Activated naive CD8-positive, alpha-beta T cell treated with anti-CD3 and anti-CD28 coated beads, Interleukin-2, amount 10 ng/mL, durations not matched to agents 7 days and 5 days (primary cell): ENCODE results near the gene TMEM9. TPM values are rescaled to one million over a fixed set of nuclear protein-coding genes. Genes with fewer than 3 reads are reported as not detected.

Source experiments
- ATAC-seq: fragments of 150-1000 bp; cut with Tn5 transposase; one replicate; pipeline ENCODE4 v1.10.0; 2021; ENCODE audit warnings: low read depth, moderate library complexity
- POLR2A ChIA-PET: fragments of 350-600 bp; sonication (Branson Sonifier 250); formaldehyde crosslinking; loops from one replicate; lab custom pipeline; 2021; ENCODE audit warnings: antibody characterized with exemption; lab: Charles Lee
- DNase-seq: peaks from one replicate; pipeline ENCODE4 v3.0.0; 2021
- H3K27ac Mint-ChIP-seq: one replicate; pipeline ENCODE4 v1.8.0; 2022; ENCODE audit warnings: mild to moderate bottlenecking, mixed read lengths
- H3K27me3 Mint-ChIP-seq: one replicate; pipeline ENCODE4 v1.8.0; 2022; ENCODE audit warnings: mild to moderate bottlenecking, moderate library complexity, mixed read lengths
- H3K36me3 Mint-ChIP-seq: one replicate; pipeline ENCODE4 v1.8.0; 2021; ENCODE audit warnings: mild to moderate bottlenecking, mixed read lengths
- H3K4me1 Mint-ChIP-seq: one replicate; pipeline ENCODE4 v1.8.0; 2021; ENCODE audit warnings: mixed read lengths
- H3K4me3 Mint-ChIP-seq: one replicate; pipeline ENCODE4 v1.8.0; 2022; ENCODE audit warnings: mild to moderate bottlenecking, moderate library complexity, mixed read lengths
- H3K9me3 Mint-ChIP-seq: one replicate; pipeline ENCODE4 v1.8.0; 2021; ENCODE audit warnings: mixed read lengths
- total RNA-seq, 2 experiments: library from RNA; stranded (reverse); gene quantifications; one replicate each; pipeline ENCODE4 v1.2.3, GENCODE V29; 2021

TMEM9 gene
- total RNA-seq, 2 experiments from 2014 or later: 20.8 to 26.1 TPM

GRCh38 chr1:201183209-201183608, 28.9 kb upstream of the TMEM9 start:
- POLR2A ChIA-PET: no interaction called here
- Mint-ChIP-seq H3K9me3 (peaks cover 2% of the 10 kb centered on the region), H3K27ac (no peak overlapping the region), H3K4me3 (no peak overlapping the region), H3K4me1 (no peaks in the 10 kb centered on the region), H3K36me3 (no peaks in the 10 kb centered on the region), H3K27me3 (peaks cover 32% of the 10 kb centered on the region)
- ATAC-seq: no peak
- DNase-seq: no peak

- no peaks in the 10 kb centered on the region for H3K4me1 Mint-ChIP-seq
- ATAC-seq: no peak
These were observed 27.5 kb upstream of the TMEM9 start for GRCh38 chr1:201181726-201182125.

GRCh38 chr1:201181323-201181722, 27.0 kb upstream of the TMEM9 start:
- H3K4me3 Mint-ChIP-seq: no peak overlapping the region
- DNase-seq (no peak), ATAC-seq (no peak)
- H3K27me3 Mint-ChIP-seq: peaks cover 31% of the 10 kb centered on the region
- no peaks in the 10 kb centered on the region for H3K36me3 Mint-ChIP-seq
- POLR2A ChIA-PET: no interaction called here
- no peaks in the 10 kb centered on the region for H3K4me1 Mint-ChIP-seq
- H3K27ac Mint-ChIP-seq: no peak overlapping the region
- H3K9me3 Mint-ChIP-seq: peaks cover 2% of the 10 kb centered on the region

More at GRCh38 chr1:201181726-201182125, 27.5 kb upstream of the TMEM9 start:
- H3K4me3 Mint-ChIP-seq: no peak overlapping the region
- DNase-seq: no peak
- H3K27ac Mint-ChIP-seq: no peak overlapping the region
- no peaks in the 10 kb centered on the region for H3K36me3 Mint-ChIP-seq
- H3K9me3 Mint-ChIP-seq: peaks cover 2% of the 10 kb centered on the region
- peaks cover 31% of the 10 kb centered on the region for H3K27me3 Mint-ChIP-seq
- POLR2A ChIA-PET: no interaction called here

GRCh38 chr1:201180901-201181300, 26.6 kb upstream of the TMEM9 start:
- no peak overlapping the region for H3K27ac Mint-ChIP-seq
- H3K4me3 Mint-ChIP-seq: no peak overlapping the region
- no peaks in the 10 kb centered on the region for H3K36me3 Mint-ChIP-seq
- no peaks in the 10 kb centered on the region for H3K4me1 Mint-ChIP-seq
- peaks cover 31% of the 10 kb centered on the region for H3K27me3 Mint-ChIP-seq
- no peak for DNase-seq
- ATAC-seq: no peak
- POLR2A ChIA-PET: no interaction called here
- peaks cover 2% of the 10 kb centered on the region for H3K9me3 Mint-ChIP-seq

GRCh38 chr1:201180141-201180540, 25.9 kb upstream of the TMEM9 start:
- POLR2A ChIA-PET: no interaction called here
- Mint-ChIP-seq H3K9me3 (peaks cover 2% of the 10 kb centered on the region), H3K4me1 (no peaks in the 10 kb centered on the region), H3K27ac (no peak overlapping the region), H3K4me3 (no peak overlapping the region), H3K27me3 (peaks cover 31% of the 10 kb centered on the region), H3K36me3 (no peaks in the 10 kb centered on the region)
- no peak for ATAC-seq
- no peak for DNase-seq

- POLR2A ChIA-PET: no interaction called here
- peaks cover 2% of the 10 kb centered on the region for H3K9me3 Mint-ChIP-seq
- DNase-seq (no peak), ATAC-seq (no peak)
- H3K4me3 Mint-ChIP-seq: no peak overlapping the region
- H3K27me3 Mint-ChIP-seq: peaks cover 33% of the 10 kb centered on the region
- H3K36me3 Mint-ChIP-seq: no peaks in the 10 kb centered on the region
- no peak overlapping the region for H3K27ac Mint-ChIP-seq
- H3K4me1 Mint-ChIP-seq: no peaks in the 10 kb centered on the region
These were observed 24.4 kb upstream of the TMEM9 start for GRCh38 chr1:201178718-201179117.

GRCh38 chr1:201176940-201177339, 22.7 kb upstream of the TMEM9 start:
- Mint-ChIP-seq H3K27ac (no peak overlapping the region), H3K9me3 (peaks cover 2% of the 10 kb centered on the region), H3K4me1 (peaks cover 2% of the 10 kb centered on the region), H3K4me3 (no peak overlapping the region), H3K27me3 (peaks cover 32% of the 10 kb centered on the region), H3K36me3 (no peaks in the 10 kb centered on the region)
- ATAC-seq: no peak
- POLR2A ChIA-PET: no interaction called here
- DNase-seq: no peak

- Mint-ChIP-seq H3K27ac (no peak overlapping the region), H3K9me3 (peaks cover 2% of the 10 kb centered on the region), H3K4me1 (peaks cover 5% of the 10 kb centered on the region), H3K4me3 (no peak overlapping the region), H3K36me3 (no peaks in the 10 kb centered on the region), H3K27me3 (peaks cover 31% of the 10 kb centered on the region)
- ATAC-seq: no peak
- DNase-seq: no peak
- POLR2A ChIA-PET: no interaction called here
These were observed 21.7 kb upstream of the TMEM9 start for GRCh38 chr1:201175820-201176500.

- Mint-ChIP-seq H3K27ac (no peak overlapping the region), H3K9me3 (peaks cover 2% of the 10 kb centered on the region), H3K27me3 (peaks cover 35% of the 10 kb centered on the region), H3K4me1 (peaks cover 6% of the 10 kb centered on the region), H3K4me3 (no peak overlapping the region), H3K36me3 (no peaks in the 10 kb centered on the region)
- ATAC-seq (no peak), DNase-seq (no peak)
- POLR2A ChIA-PET: interaction anchor here (0.6 kb wide), 1 partner anchor 962 kb away, joined by 4 read pairs; no protein-coding TSS in a partner anchor
These were observed 19.5 kb upstream of the TMEM9 start for GRCh38 chr1:201173736-201174135.

- POLR2A ChIA-PET: no interaction called here
- no peak overlapping the region for H3K27ac Mint-ChIP-seq
- no peak overlapping the region for H3K4me3 Mint-ChIP-seq
- H3K4me1 Mint-ChIP-seq: peaks cover 6% of the 10 kb centered on the region
- H3K27me3 Mint-ChIP-seq: peaks cover 33% of the 10 kb centered on the region
- H3K36me3 Mint-ChIP-seq: no peaks in the 10 kb centered on the region
- no peaks in the 10 kb centered on the region for H3K9me3 Mint-ChIP-seq
- no peak for ATAC-seq
- no peak for DNase-seq
These were observed 18.8 kb upstream of the TMEM9 start for GRCh38 chr1:201172999-201173610.

- Mint-ChIP-seq H3K27me3 (peaks cover 35% of the 10 kb centered on the region), H3K4me1 (peaks cover 6% of the 10 kb centered on the region), H3K4me3 (no peak overlapping the region), H3K9me3 (no peaks in the 10 kb centered on the region), H3K36me3 (no peaks in the 10 kb centered on the region), H3K27ac (no peak overlapping the region)
- POLR2A ChIA-PET: no interaction called here
- no peak for ATAC-seq
- no peak for DNase-seq
These were observed 18.1 kb upstream of the TMEM9 start for GRCh38 chr1:201172326-201172725.

GRCh38 chr1:201171063-201172036, 17.1 kb upstream of the TMEM9 start:
- POLR2A ChIA-PET: no interaction called here
- Mint-ChIP-seq H3K4me3 (peak overlapping the region; percentile 72), H3K4me1 (peaks cover 6% of the 10 kb centered on the region), H3K9me3 (no peaks in the 10 kb centered on the region), H3K36me3 (no peaks in the 10 kb centered on the region), H3K27me3 (peaks cover 41% of the 10 kb centered on the region), H3K27ac (no peak overlapping the region)
- ATAC-seq (peak; percentile 40), DNase-seq (peak; percentile 50)

- Mint-ChIP-seq H3K4me1 (peaks cover 6% of the 10 kb centered on the region), H3K27ac (no peak overlapping the region)
- POLR2A ChIA-PET: no interaction called here
These were observed 16.3 kb upstream of the TMEM9 start for GRCh38 chr1:201170533-201171062.

More at GRCh38 chr1:201170533-201171062, 16.3 kb upstream of the TMEM9 start:
- peak; percentile 89 for ATAC-seq
- peak; percentile 64 for DNase-seq
- peak overlapping the region; percentile 72 for H3K4me3 Mint-ChIP-seq
- no peaks in the 10 kb centered on the region for H3K36me3 Mint-ChIP-seq
- H3K9me3 Mint-ChIP-seq: no peaks in the 10 kb centered on the region
- H3K27me3 Mint-ChIP-seq: peaks cover 46% of the 10 kb centered on the region
